ENCODE results near the gene EPC1.

The EPC1 gene

DNA sequence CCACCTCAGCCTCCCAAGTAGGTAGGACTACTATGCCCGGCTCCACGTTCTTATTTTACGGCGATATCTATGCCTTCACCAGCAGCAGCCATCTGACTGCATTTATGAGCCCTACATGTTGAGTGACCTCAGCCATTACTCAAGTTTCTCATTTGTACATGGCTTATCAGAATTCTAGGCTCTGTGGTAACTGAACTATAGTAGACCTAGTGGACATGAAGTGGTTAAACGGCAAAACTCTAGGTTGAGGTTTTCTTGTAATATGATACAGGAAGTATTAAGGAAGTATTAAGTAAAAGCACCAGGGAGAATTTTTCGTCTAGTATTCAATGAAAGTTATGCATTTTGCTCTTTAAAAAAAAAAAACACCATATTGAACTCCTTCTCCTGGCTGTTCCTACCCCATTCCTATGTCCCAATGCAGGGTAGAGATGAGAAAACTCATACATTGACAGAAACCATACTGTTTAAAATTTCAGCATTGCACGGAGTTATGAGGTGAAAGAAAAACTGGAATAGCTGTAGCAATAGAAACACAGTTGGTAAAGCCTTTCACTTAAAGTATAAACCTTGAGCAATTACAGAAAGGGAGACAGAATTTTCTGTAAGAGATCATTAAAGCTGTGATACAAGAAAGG is 39.8 kb upstream of the EPC1 start:
- no peak for DNase-seq
- H3K9me3 ChIP-seq, result no peaks in the 10 kb centered on the region; the same call in 1 of the 2 replicates
- no peak overlapping the region for H3K4me3 ChIP-seq (ENCODE audit: low read depth, low read length)
- TF ChIP-seq CTCF (IDR thresholded peaks at IDR 0.05; ENCODE audit: low read depth, low read length), result no peak
- H3K27me3 ChIP-seq, result no peaks in the 10 kb centered on the region
- no peaks in the 10 kb centered on the region for H3K36me3 ChIP-seq
- no peaks in the 10 kb centered on the region for H3K4me1 ChIP-seq

- Histone ChIP-seq H3K27me3 (no peaks in the 10 kb centered on the region), H3K4me1 (no peaks in the 10 kb centered on the region; the same call in 1 of the 2 replicates), H3K36me3 (no peaks in the 10 kb centered on the region), H3K9me3 (no peaks in the 10 kb centered on the region; the same call in 1 of the 2 replicates), H3K4me3 (ENCODE audit: low read depth, low read length) (no peak overlapping the region)
- TF ChIP-seq CTCF (IDR thresholded peaks at IDR 0.05; ENCODE audit: low read depth, low read length), result no peak
- DNase-seq, result no peak
Measured at GRCh38 chr10:32384171-32384570, 37.2 kb upstream of the EPC1 start.

DNA sequence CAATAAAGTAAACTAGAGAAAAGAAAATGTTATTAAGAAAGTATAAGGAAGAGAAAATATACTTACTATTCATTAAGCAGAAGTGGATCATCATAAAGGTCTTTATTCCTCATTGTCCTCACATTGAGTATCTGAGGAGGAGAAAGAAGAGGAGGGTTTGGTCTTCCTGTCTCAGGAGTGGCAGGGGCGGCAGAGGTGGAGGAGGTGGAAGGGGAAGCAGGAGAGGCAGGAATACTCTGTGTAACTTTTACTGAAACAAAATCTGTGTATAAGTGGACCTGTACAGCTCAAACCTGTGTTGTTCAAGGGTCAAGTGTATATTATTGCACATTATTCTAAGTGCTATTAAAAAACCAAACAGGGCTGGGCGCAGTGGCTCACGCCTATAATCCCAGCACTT is 34.2 kb upstream of the EPC1 start:
- Histone ChIP-seq H3K36me3 (no peaks in the 10 kb centered on the region), H3K27me3 (no peaks in the 10 kb centered on the region), H3K9me3 (no peaks in the 10 kb centered on the region; the same call in 1 of the 2 replicates), H3K4me1 (no peaks in the 10 kb centered on the region; the same call in 1 of the 2 replicates), H3K4me3 (ENCODE audit: low read depth, low read length) (no peak overlapping the region)
- no peak for TF ChIP-seq CTCF (IDR thresholded peaks at IDR 0.05; ENCODE audit: low read depth, low read length)
- no peak for DNase-seq

- H3K27me3 ChIP-seq, result no peaks in the 10 kb centered on the region
- DNase-seq, result peak; percentile 8
- no peaks in the 10 kb centered on the region for H3K36me3 ChIP-seq
- H3K4me3 ChIP-seq (ENCODE audit: low read depth, low read length), result no peak overlapping the region
- TF ChIP-seq CTCF (IDR thresholded peaks at IDR 0.05; ENCODE audit: low read depth, low read length), result no peak
- H3K9me3 ChIP-seq, result no peaks in the 10 kb centered on the region; the same call in 1 of the 2 replicates
- H3K4me1 ChIP-seq, result no peaks in the 10 kb centered on the region; the same call in 1 of the 2 replicates
Measured at GRCh38 chr10:32379950-32380551, 33.1 kb upstream of the EPC1 start.

- H3K4me3 ChIP-seq (ENCODE audit: low read depth, low read length), result peak overlapping the region; percentile 87
- H3K36me3 ChIP-seq, result no peaks in the 10 kb centered on the region
- no peaks in the 10 kb centered on the region for H3K9me3 ChIP-seq
- TF ChIP-seq CTCF (IDR thresholded peaks at IDR 0.05; ENCODE audit: low read depth, low read length), result no peak
- H3K27me3 ChIP-seq, result no peaks in the 10 kb centered on the region
- no peaks in the 10 kb centered on the region; the same call in 1 of the 2 replicates for H3K4me1 ChIP-seq
- DNase-seq, result no peak
Measured at GRCh38 chr10:32379318-32379949, 32.5 kb upstream of the EPC1 start.

Measured in BE2C (cell line).